Osteoblast (primary cell): ENCODE measurements around the gene CDH18. TPM values are rescaled to one million over a fixed set of nuclear protein-coding genes. Genes with fewer than 3 reads are reported as not detected.
A peak's percentile ranks its signal among the peaks of the same experiment; 100 is the strongest.

ENCODE experiments used
- DNase-seq: peaks from one replicate; pipeline ENCODE4 v3.0.0; 2011; ENCODE audit warnings: low spot score, mixed read lengths; ENCODE audit not compliant: insufficient read length; ENCODE audit errors: missing footprints
- H2AFZ ChIP-seq: 2 replicates; pipeline ENCODE4 v1.6.0; 2011; ENCODE audit warnings: mild to moderate bottlenecking, low read length
- H3K27ac ChIP-seq: 2 replicates; pipeline ENCODE4 v1.5.1; 2011; ENCODE audit warnings: mild to moderate bottlenecking, low read depth, low read length, moderate library complexity
- H3K27me3 ChIP-seq: 2 replicates; pipeline ENCODE4 v1.6.0; 2012; ENCODE audit warnings: mild to moderate bottlenecking, control low read depth, inconsistent platforms, low read length, moderate library complexity; ENCODE audit not compliant: insufficient read depth
- H3K36me3 ChIP-seq: 2 replicates; pipeline ENCODE4 v1.5.1; 2011; ENCODE audit warnings: mild to moderate bottlenecking, low read length, control low read depth, moderate library complexity; ENCODE audit not compliant: insufficient read depth
- H3K4me1 ChIP-seq: 2 replicates; pipeline ENCODE4 v1.5.1; 2011; ENCODE audit warnings: mild to moderate bottlenecking, low read length, control low read depth, moderate library complexity; ENCODE audit not compliant: insufficient read depth
- H3K4me2 ChIP-seq: 2 replicates; pipeline ENCODE4 v1.6.0; 2011; ENCODE audit warnings: mild to moderate bottlenecking, low read length; ENCODE audit not compliant: insufficient read depth
- H3K4me3 ChIP-seq: fragments of 200-600 bp; sonication (generic); 3 replicates; pipeline ENCODE4 v1.5.1; 2012; ENCODE audit warnings: mild to moderate bottlenecking, low read length, inconsistent platforms; ENCODE audit not compliant: insufficient read depth
- H3K79me2 ChIP-seq: 2 replicates; pipeline ENCODE4 v1.6.0; 2012; ENCODE audit warnings: mild to moderate bottlenecking, low read length, control low read depth, inconsistent platforms; ENCODE audit not compliant: insufficient read depth
- H3K9me3 ChIP-seq: 2 replicates; pipeline ENCODE4 v1.5.1; 2011; ENCODE audit warnings: low read depth, low read length, control low read depth
- H4K20me1 ChIP-seq: 2 replicates; pipeline ENCODE4 v1.6.0; 2012; ENCODE audit warnings: mild to moderate bottlenecking, low read length, control low read depth; ENCODE audit not compliant: insufficient read depth
- CTCF ChIP-seq: IDR thresholded peaks from 2 replicates; pipeline ENCODE4 v1.5.1; 2011; ENCODE audit warnings: mild to moderate bottlenecking, low read depth, low read length, moderate library complexity; ENCODE audit errors: extremely low read depth
- total RNA-seq: library from RNA; depleted of rRNA; stranded (reverse); fragments of >200 nt; gene quantifications from 2 replicates; pipeline ENCODE4 v1.2.3, GENCODE V29; 2012

Gene CDH18
- total RNA-seq, 1 donor, result 0.36 TPM

GRCh38 chr5:19616701-19617215 is 371.2 kb downstream of the CDH18 start:
- Histone ChIP-seq H3K27me3 (no peaks in the 10 kb centered on the region), H3K9me3 (peaks cover 3% of the 10 kb centered on the region), H3K4me3 (no peak overlapping the region), H3K4me1 (no peaks in the 10 kb centered on the region), H3K79me2 (no peaks in the 10 kb centered on the region), H2AFZ (no peak overlapping the region), H4K20me1 (no peaks in the 10 kb centered on the region), H3K36me3 (no peaks in the 10 kb centered on the region), H3K27ac (no peak overlapping the region), H3K4me2 (no peak overlapping the region)
- no peak for DNase-seq
- no peak for TF ChIP-seq CTCF

- no peaks in the 10 kb centered on the region for H3K4me1 ChIP-seq
- no peak overlapping the region for H2AFZ ChIP-seq
- no peaks in the 10 kb centered on the region for H3K36me3 ChIP-seq
- no peak for DNase-seq
- H3K79me2 ChIP-seq, result no peaks in the 10 kb centered on the region
- TF ChIP-seq CTCF, result no peak
- no peaks in the 10 kb centered on the region for H4K20me1 ChIP-seq
- H3K27me3 ChIP-seq, result no peaks in the 10 kb centered on the region
- no peak overlapping the region for H3K4me2 ChIP-seq
- no peak overlapping the region for H3K27ac ChIP-seq
- H3K4me3 ChIP-seq, result no peak overlapping the region
- H3K9me3 ChIP-seq, result peaks cover 3% of the 10 kb centered on the region
Observed at GRCh38 chr5:19615661-19616060, 372.3 kb downstream of the CDH18 start.

DNA sequence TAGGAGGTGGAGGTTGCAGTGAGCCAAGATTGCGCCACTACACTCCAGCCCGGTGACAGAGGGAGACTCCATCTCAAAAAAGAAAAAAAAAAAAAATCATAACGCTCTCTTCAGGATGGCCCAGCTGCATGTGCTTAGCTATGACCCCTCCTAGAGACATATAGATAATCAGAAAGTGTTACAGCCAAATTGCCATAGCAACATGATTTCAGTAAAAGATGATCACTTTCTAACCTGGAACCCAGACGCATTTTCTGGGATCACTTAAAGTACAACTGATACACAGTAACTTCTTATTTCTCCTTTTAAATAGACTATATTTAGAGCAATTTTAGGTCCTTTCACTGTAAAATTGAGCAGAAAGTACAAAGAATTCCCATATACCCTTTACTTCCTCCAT is 372.9 kb downstream of the CDH18 start:
- Histone ChIP-seq H2AFZ (no peak overlapping the region), H3K36me3 (no peaks in the 10 kb centered on the region), H3K4me2 (no peak overlapping the region), H3K79me2 (no peaks in the 10 kb centered on the region), H3K4me1 (no peaks in the 10 kb centered on the region), H3K4me3 (no peak overlapping the region), H3K27ac (no peak overlapping the region), H4K20me1 (no peaks in the 10 kb centered on the region), H3K27me3 (no peaks in the 10 kb centered on the region), H3K9me3 (peaks cover 3% of the 10 kb centered on the region)
- no peak for TF ChIP-seq CTCF
- DNase-seq, result no peak

GRCh38 chr5:19608444-19609002 is 379.5 kb downstream of the CDH18 start:
- Histone ChIP-seq H3K9me3 (no peaks in the 10 kb centered on the region), H3K27ac (no peak overlapping the region), H3K79me2 (no peaks in the 10 kb centered on the region), H3K27me3 (no peaks in the 10 kb centered on the region), H3K36me3 (no peaks in the 10 kb centered on the region), H3K4me1 (no peaks in the 10 kb centered on the region), H4K20me1 (no peaks in the 10 kb centered on the region), H3K4me2 (no peak overlapping the region), H2AFZ (no peak overlapping the region), H3K4me3 (no peak overlapping the region)
- DNase-seq, result peak; percentile 9
- TF ChIP-seq CTCF, result no peak
